Karpas-422 (cell line): ENCODE data around the gene FCHSD2. TPM values are rescaled to one million over a fixed set of nuclear protein-coding genes. Genes with fewer than 3 reads are reported as not detected.
A peak's percentile ranks its signal among the peaks of the same experiment; 100 is the strongest.

ENCODE experiments used
- DNase-seq: peaks from one replicate; pipeline ENCODE4 v3.0.0-alpha.2; 2015
- H2AFZ ChIP-seq: fragments of 200-600 bp; sonication (generic); 2 replicates; pipeline ENCODE4 v1.6.1; 2014; ENCODE audit warnings: antibody characterized with exemption, low read length, mixed read lengths
- H3K27ac ChIP-seq: fragments of 200-600 bp; sonication (generic); 2 replicates; pipeline ENCODE4 v1.5.1; 2014; ENCODE audit warnings: mild to moderate bottlenecking, low read length, moderate library complexity
- H3K27me3 ChIP-seq: fragments of 200-600 bp; sonication (generic); 2 replicates; pipeline ENCODE4 v1.6.1; 2014; ENCODE audit warnings: low read length, mixed read lengths
- H3K36me3 ChIP-seq: fragments of 200-600 bp; sonication (generic); 2 replicates; pipeline ENCODE4 v1.6.1; 2014; ENCODE audit warnings: low read length, mixed read lengths; ENCODE audit not compliant: insufficient read depth
- H3K4me1 ChIP-seq: fragments of 200-600 bp; sonication (generic); 2 replicates; pipeline ENCODE4 v1.6.1; 2014; ENCODE audit warnings: mild to moderate bottlenecking, low read length, mixed read lengths
- H3K4me2 ChIP-seq: fragments of 200-600 bp; sonication (generic); 2 replicates; pipeline ENCODE4 v1.6.1; 2014; ENCODE audit warnings: low read length, low read depth, mild to moderate bottlenecking; ENCODE audit not compliant: poor library complexity, severe bottlenecking
- H3K4me3 ChIP-seq: fragments of 200-600 bp; sonication (generic); 2 replicates; pipeline ENCODE4 v1.5.1; 2014; ENCODE audit warnings: mild to moderate bottlenecking, antibody characterized with exemption, low read length, mixed read lengths
- H3K79me2 ChIP-seq: fragments of 200-600 bp; sonication (generic); 2 replicates; pipeline ENCODE4 v1.6.1; 2014; ENCODE audit warnings: mild to moderate bottlenecking, low read length, mixed read lengths
- H3K9ac ChIP-seq: fragments of 200-600 bp; sonication (generic); 2 replicates; pipeline ENCODE4 v1.6.0; 2014; ENCODE audit warnings: low read length
- H3K9me2 ChIP-seq: fragments of 200-600 bp; sonication (generic), shearing (Covaris generic); replicated peaks from 2 replicates; pipeline ENCODE4 v1.6.0; 2014; ENCODE audit warnings: mild to moderate bottlenecking, low read length, moderate library complexity; ENCODE audit not compliant: insufficient read depth
- H3K9me3 ChIP-seq: fragments of 300-700, 200-600 bp; sonication (generic); 2 replicates; pipeline ENCODE4 v1.6.1; 2014; ENCODE audit warnings: low read length, mixed read lengths
- H4K20me1 ChIP-seq: fragments of 200-600 bp; sonication (generic); 2 replicates; pipeline ENCODE4 v1.6.1; 2014; ENCODE audit warnings: mild to moderate bottlenecking, antibody characterized with exemption, low read length, low read depth; ENCODE audit not compliant: insufficient read depth
- total RNA-seq: library from RNA; depleted of rRNA; stranded (reverse); fragments of >200 nt; shearing (Covaris generic); gene quantifications from 2 replicates; pipeline ENCODE4 v1.2.3, GENCODE V29; 2014; ENCODE audit warnings: low replicate concordance

The FCHSD2 gene
- total RNA-seq, 1 experiment from 2014 or later: 48.2 TPM

- Histone ChIP-seq H4K20me1 (no peaks in the 10 kb centered on the region), H3K36me3 (peaks cover 29% of the 10 kb centered on the region; the same call in 1 of the 2 replicates)
Measured at GRCh38 chr11:72834905-72835304, 307.2 kb downstream of the FCHSD2 start.

GRCh38 chr11:72833811-72834493 is 308.2 kb downstream of the FCHSD2 start:
- no peaks in the 10 kb centered on the region for H3K9me3 ChIP-seq
- H2AFZ ChIP-seq: no peak overlapping the region
- H3K4me2 ChIP-seq: no peak overlapping the region
- no peak overlapping the region for H3K27ac ChIP-seq
- peaks cover 29% of the 10 kb centered on the region; the same call in 1 of the 2 replicates for H3K36me3 ChIP-seq
- DNase-seq: no peak
- H3K9me2 ChIP-seq: no peaks in the 10 kb centered on the region
- no peaks in the 10 kb centered on the region for H3K4me1 ChIP-seq
- no peak overlapping the region for H3K4me3 ChIP-seq
- no peaks in the 10 kb centered on the region for H3K79me2 ChIP-seq
- H3K27me3 ChIP-seq: no peaks in the 10 kb centered on the region
- H3K9ac ChIP-seq: no peak overlapping the region
- H4K20me1 ChIP-seq: no peaks in the 10 kb centered on the region

More at GRCh38 chr11:72834905-72835304, 307.2 kb downstream of the FCHSD2 start:
- Histone ChIP-seq H3K79me2 (no peaks in the 10 kb centered on the region), H3K4me3 (no peak overlapping the region), H3K27me3 (no peaks in the 10 kb centered on the region), H3K4me1 (no peaks in the 10 kb centered on the region), H2AFZ (no peak overlapping the region), H3K9me3 (no peaks in the 10 kb centered on the region), H3K27ac (no peak overlapping the region), H3K4me2 (no peak overlapping the region), H3K9ac (no peak overlapping the region), H3K9me2 (no peaks in the 10 kb centered on the region)
- DNase-seq: no peak

- no peak overlapping the region for H3K9ac ChIP-seq
- no peak overlapping the region for H3K4me3 ChIP-seq
- H3K4me1 ChIP-seq: no peaks in the 10 kb centered on the region
- H3K9me3 ChIP-seq: no peaks in the 10 kb centered on the region
- no peak overlapping the region for H2AFZ ChIP-seq
- DNase-seq: no peak
- H4K20me1 ChIP-seq: no peaks in the 10 kb centered on the region
- H3K27ac ChIP-seq: no peak overlapping the region
- H3K79me2 ChIP-seq: no peaks in the 10 kb centered on the region
- H3K9me2 ChIP-seq: no peaks in the 10 kb centered on the region
- no peaks in the 10 kb centered on the region for H3K27me3 ChIP-seq
- H3K36me3 ChIP-seq: peaks cover 29% of the 10 kb centered on the region; the same call in 1 of the 2 replicates
- H3K4me2 ChIP-seq: no peak overlapping the region
Measured at GRCh38 chr11:72833083-72833733, 308.9 kb downstream of the FCHSD2 start.

- H3K4me1 ChIP-seq: no peaks in the 10 kb centered on the region
- no peak overlapping the region for H2AFZ ChIP-seq
- H4K20me1 ChIP-seq: no peaks in the 10 kb centered on the region
- no peak overlapping the region for H3K4me2 ChIP-seq
- no peak for DNase-seq
- no peak overlapping the region for H3K27ac ChIP-seq
- no peaks in the 10 kb centered on the region for H3K79me2 ChIP-seq
- no peak overlapping the region for H3K4me3 ChIP-seq
- peaks cover 25% of the 10 kb centered on the region; the same call in 1 of the 2 replicates for H3K36me3 ChIP-seq
- no peak overlapping the region for H3K9ac ChIP-seq
- H3K27me3 ChIP-seq: no peaks in the 10 kb centered on the region
- no peaks in the 10 kb centered on the region for H3K9me2 ChIP-seq
- no peaks in the 10 kb centered on the region for H3K9me3 ChIP-seq
Measured at GRCh38 chr11:72832301-72833082, 309.6 kb downstream of the FCHSD2 start.

- no peak overlapping the region for H3K9ac ChIP-seq
- no peaks in the 10 kb centered on the region for H3K27me3 ChIP-seq
- H2AFZ ChIP-seq: no peak overlapping the region
- H3K9me3 ChIP-seq: no peaks in the 10 kb centered on the region
- peak; percentile 83 for DNase-seq
- H3K79me2 ChIP-seq: no peaks in the 10 kb centered on the region
- H3K4me1 ChIP-seq: no peaks in the 10 kb centered on the region
- H3K4me3 ChIP-seq: no peak overlapping the region
- H3K9me2 ChIP-seq: no peaks in the 10 kb centered on the region
- H3K36me3 ChIP-seq: peaks cover 17% of the 10 kb centered on the region; the same call in 1 of the 2 replicates
- H4K20me1 ChIP-seq: no peaks in the 10 kb centered on the region
- H3K4me2 ChIP-seq: no peak overlapping the region
- H3K27ac ChIP-seq: no peak overlapping the region
Measured at GRCh38 chr11:72831521-72832300, 310.4 kb downstream of the FCHSD2 start.

GRCh38 chr11:72829884-72830533 is 312.1 kb downstream of the FCHSD2 start:
- Histone ChIP-seq H3K9me2 (no peaks in the 10 kb centered on the region), H4K20me1 (no peaks in the 10 kb centered on the region), H3K4me2 (no peak overlapping the region), H3K4me3 (no peak overlapping the region), H3K9me3 (no peaks in the 10 kb centered on the region), H3K36me3 (peaks cover 12% of the 10 kb centered on the region; the same call in 1 of the 2 replicates), H2AFZ (no peak overlapping the region), H3K4me1 (no peaks in the 10 kb centered on the region), H3K79me2 (no peaks in the 10 kb centered on the region), H3K27me3 (no peaks in the 10 kb centered on the region), H3K27ac (no peak overlapping the region), H3K9ac (no peak overlapping the region)
- DNase-seq: no peak

GRCh38 chr11:72829178-72829577 is 312.9 kb downstream of the FCHSD2 start:
- Histone ChIP-seq H3K9me3 (no peaks in the 10 kb centered on the region), H4K20me1 (no peaks in the 10 kb centered on the region), H3K36me3 (peaks cover 12% of the 10 kb centered on the region; the same call in 1 of the 2 replicates), H3K79me2 (no peaks in the 10 kb centered on the region), H3K4me1 (peaks cover 3% of the 10 kb centered on the region; the same call in 1 of the 2 replicates), H3K4me2 (no peak overlapping the region), H3K4me3 (no peak overlapping the region), H3K9me2 (no peaks in the 10 kb centered on the region), H3K27ac (no peak overlapping the region), H2AFZ (no peak overlapping the region), H3K9ac (no peak overlapping the region), H3K27me3 (no peaks in the 10 kb centered on the region)
- DNase-seq: no peak
